Measurements from ENCODE around the gene PRLR.
A peak's percentile ranks its signal among the peaks of the same experiment; 100 is the strongest.

The PRLR gene

GRCh38 chr5:35203403-35203802 is 26.9 kb downstream of the PRLR start:
- DNase-seq, result no peak
- ChIA-PET CTCF (interaction anchor here (1.7 kb wide), 1 partner anchor 10 kb away, joined by 4 read pairs; no protein-coding TSS in a partner anchor), POLR2A (no interaction called here)
- no peak overlapping the region for H3K27ac ChIP-seq (ENCODE audit: insufficient read depth in 1 of 2, low read depth in 1 of 2, low read length in 2 of 2, poor library complexity in 1 of 2, severe bottlenecking in 2 of 2)
- H3K27me3 ChIP-seq (replicated peaks in 2 of 5; ENCODE audit: control insufficient read depth in 4 of 5, insufficient read depth in 5 of 5, low read length in 4 of 5), result peaks cover 0 to 3% (median 2%) of the 10 kb centered on the region in 5 experiments
- H3K36me3 ChIP-seq (ENCODE audit: control insufficient read depth in 4 of 4, insufficient read depth in 4 of 4, low read length in 3 of 4), result no peaks in the 10 kb centered on the region
- no CpG with 5 or more reads among the region's 1 CpG for WGBS (ENCODE audit: insufficient coverage)
- H3K4me1 ChIP-seq (ENCODE audit: control extremely low read depth in 1 of 4, control insufficient read depth in 4 of 4, insufficient read depth in 4 of 4, low read length in 3 of 4), result no peaks in the 10 kb centered on the region
- H3K9me3 ChIP-seq (ENCODE audit: control extremely low read depth in 1 of 5, control insufficient read depth in 4 of 5, insufficient read depth in 2 of 5, low read depth in 1 of 5, low read length in 4 of 5), result no peaks in the 10 kb centered on the region
- H3K4me3 ChIP-seq (ENCODE audit: control insufficient read depth in 1 of 7, extremely low read depth in 1 of 7, insufficient read depth in 4 of 7, low read depth in 2 of 7, low read length in 6 of 7), result no peak overlapping the region

GRCh38 chr5:35202319-35203111 is 27.8 kb downstream of the PRLR start:
- H3K27ac ChIP-seq (ENCODE audit: insufficient read depth in 1 of 2, low read depth in 1 of 2, low read length in 2 of 2, poor library complexity in 1 of 2, severe bottlenecking in 2 of 2), result no peak overlapping the region
- peaks cover 0 to 6% (median 2%) of the 10 kb centered on the region in 5 experiments for H3K27me3 ChIP-seq (replicated peaks in 2 of 5; ENCODE audit: control insufficient read depth in 4 of 5, insufficient read depth in 5 of 5, low read length in 4 of 5)
- H3K4me3 ChIP-seq (ENCODE audit: control insufficient read depth in 1 of 7, extremely low read depth in 1 of 7, insufficient read depth in 4 of 7, low read depth in 2 of 7, low read length in 6 of 7), result no peak overlapping the region
- no peaks in the 10 kb centered on the region for H3K9me3 ChIP-seq (ENCODE audit: control extremely low read depth in 1 of 5, control insufficient read depth in 4 of 5, insufficient read depth in 2 of 5, low read depth in 1 of 5, low read length in 4 of 5)
- no peaks in the 10 kb centered on the region for H3K36me3 ChIP-seq (ENCODE audit: control insufficient read depth in 4 of 4, insufficient read depth in 4 of 4, low read length in 3 of 4)
- ChIA-PET POLR2A (no interaction called here), CTCF (interaction anchor here (1.7 kb wide), 1 partner anchor 9 kb away, joined by 4 read pairs; no protein-coding TSS in a partner anchor)
- H3K4me1 ChIP-seq (ENCODE audit: control extremely low read depth in 1 of 4, control insufficient read depth in 4 of 4, insufficient read depth in 4 of 4, low read length in 3 of 4), result no peaks in the 10 kb centered on the region
- WGBS (ENCODE audit: insufficient coverage), result 54% methylated on average over 5 of the region's 5 CpGs
- DNase-seq, result peak; percentile 6 to 37 (median 29)

- DNase-seq, result no peak
Observed at GRCh38 chr5:35201291-35201690, 29.0 kb downstream of the PRLR start.

GRCh38 chr5:35199886-35200285 is 30.4 kb downstream of the PRLR start:
- Histone ChIP-seq H3K4me1 (ENCODE audit: control extremely low read depth in 1 of 4, control insufficient read depth in 4 of 4, insufficient read depth in 4 of 4, low read length in 3 of 4) (no peaks in the 10 kb centered on the region), H3K36me3 (ENCODE audit: control insufficient read depth in 4 of 4, insufficient read depth in 4 of 4, low read length in 3 of 4) (no peaks in the 10 kb centered on the region), H3K4me3 (ENCODE audit: control insufficient read depth in 1 of 7, extremely low read depth in 1 of 7, insufficient read depth in 4 of 7, low read depth in 2 of 7, low read length in 6 of 7) (no peak overlapping the region), H3K27ac (ENCODE audit: insufficient read depth in 1 of 2, low read depth in 1 of 2, low read length in 2 of 2, poor library complexity in 1 of 2, severe bottlenecking in 2 of 2) (no peak overlapping the region), H3K27me3 (replicated peaks in 2 of 5; ENCODE audit: control insufficient read depth in 4 of 5, insufficient read depth in 5 of 5, low read length in 4 of 5) (peaks cover 0 to 7% (median 2%) of the 10 kb centered on the region in 5 experiments), H3K9me3 (ENCODE audit: control extremely low read depth in 1 of 5, control insufficient read depth in 4 of 5, insufficient read depth in 2 of 5, low read depth in 1 of 5, low read length in 4 of 5) (no peaks in the 10 kb centered on the region)
- POLR2A ChIA-PET, result interaction anchor here (0.6 kb wide), 1 partner anchor 63 kb away, joined by 5 read pairs; no protein-coding TSS in a partner anchor
- CTCF ChIA-PET, result no interaction called here
- no peak for DNase-seq
- WGBS (ENCODE audit: insufficient coverage), result no CpG with 5 or more reads among the region's 3 CpGs

More at GRCh38 chr5:35201291-35201690, 29.0 kb downstream of the PRLR start:
- Histone ChIP-seq H3K4me3 (ENCODE audit: control insufficient read depth in 1 of 7, extremely low read depth in 1 of 7, insufficient read depth in 4 of 7, low read depth in 2 of 7, low read length in 6 of 7) (no peak overlapping the region), H3K4me1 (ENCODE audit: control extremely low read depth in 1 of 4, control insufficient read depth in 4 of 4, insufficient read depth in 4 of 4, low read length in 3 of 4) (no peaks in the 10 kb centered on the region), H3K9me3 (ENCODE audit: control extremely low read depth in 1 of 5, control insufficient read depth in 4 of 5, insufficient read depth in 2 of 5, low read depth in 1 of 5, low read length in 4 of 5) (no peaks in the 10 kb centered on the region), H3K27me3 (replicated peaks in 2 of 5; ENCODE audit: control insufficient read depth in 4 of 5, insufficient read depth in 5 of 5, low read length in 4 of 5) (peaks cover 0 to 7% (median 2%) of the 10 kb centered on the region in 5 experiments), H3K27ac (ENCODE audit: insufficient read depth in 1 of 2, low read depth in 1 of 2, low read length in 2 of 2, poor library complexity in 1 of 2, severe bottlenecking in 2 of 2) (no peak overlapping the region), H3K36me3 (ENCODE audit: control insufficient read depth in 4 of 4, insufficient read depth in 4 of 4, low read length in 3 of 4) (no peaks in the 10 kb centered on the region)
- ChIA-PET POLR2A (no interaction called here), CTCF (no interaction called here)
- WGBS (ENCODE audit: insufficient coverage), result no CpG with 5 or more reads among the region's 2 CpGs

GRCh38 chr5:35198686-35199085 is 31.6 kb downstream of the PRLR start:
- DNase-seq, result no peak
- no peaks in the 10 kb centered on the region for H3K36me3 ChIP-seq (ENCODE audit: control insufficient read depth in 4 of 4, insufficient read depth in 4 of 4, low read length in 3 of 4)
- ChIA-PET POLR2A (no interaction called here), CTCF (no interaction called here)
- H3K9me3 ChIP-seq (ENCODE audit: control extremely low read depth in 1 of 5, control insufficient read depth in 4 of 5, insufficient read depth in 2 of 5, low read depth in 1 of 5, low read length in 4 of 5), result no peaks in the 10 kb centered on the region
- H3K4me3 ChIP-seq (ENCODE audit: control insufficient read depth in 1 of 7, extremely low read depth in 1 of 7, insufficient read depth in 4 of 7, low read depth in 2 of 7, low read length in 6 of 7), result no peak overlapping the region
- WGBS (ENCODE audit: insufficient coverage), result 66% methylated on average over 4 of the region's 4 CpGs
- H3K27me3 ChIP-seq (replicated peaks in 2 of 5; ENCODE audit: control insufficient read depth in 4 of 5, insufficient read depth in 5 of 5, low read length in 4 of 5), result peaks cover 0 to 7% (median 2%) of the 10 kb centered on the region in 5 experiments
- H3K4me1 ChIP-seq (ENCODE audit: control extremely low read depth in 1 of 4, control insufficient read depth in 4 of 4, insufficient read depth in 4 of 4, low read length in 3 of 4), result no peaks in the 10 kb centered on the region
- no peak overlapping the region for H3K27ac ChIP-seq (ENCODE audit: insufficient read depth in 1 of 2, low read depth in 1 of 2, low read length in 2 of 2, poor library complexity in 1 of 2, severe bottlenecking in 2 of 2)

GRCh38 chr5:35198075-35198474 is 32.2 kb downstream of the PRLR start:
- DNase-seq, result no peak
- WGBS (ENCODE audit: insufficient coverage), result 81% methylated on average over 5 of the region's 5 CpGs
- Histone ChIP-seq H3K27ac (ENCODE audit: insufficient read depth in 1 of 2, low read depth in 1 of 2, low read length in 2 of 2, poor library complexity in 1 of 2, severe bottlenecking in 2 of 2) (no peak overlapping the region), H3K4me1 (ENCODE audit: control extremely low read depth in 1 of 4, control insufficient read depth in 4 of 4, insufficient read depth in 4 of 4, low read length in 3 of 4) (no peaks in the 10 kb centered on the region), H3K4me3 (ENCODE audit: control insufficient read depth in 1 of 7, extremely low read depth in 1 of 7, insufficient read depth in 4 of 7, low read depth in 2 of 7, low read length in 6 of 7) (no peak overlapping the region), H3K36me3 (ENCODE audit: control insufficient read depth in 4 of 4, insufficient read depth in 4 of 4, low read length in 3 of 4) (no peaks in the 10 kb centered on the region), H3K27me3 (replicated peaks in 2 of 5; ENCODE audit: control insufficient read depth in 4 of 5, insufficient read depth in 5 of 5, low read length in 4 of 5) (peaks cover 0 to 7% (median 2%) of the 10 kb centered on the region in 5 experiments), H3K9me3 (ENCODE audit: control extremely low read depth in 1 of 5, control insufficient read depth in 4 of 5, insufficient read depth in 2 of 5, low read depth in 1 of 5, low read length in 4 of 5) (no peaks in the 10 kb centered on the region)
- CTCF ChIA-PET, result no interaction called here
- POLR2A ChIA-PET, result no interaction called here

- H3K4me3 ChIP-seq (ENCODE audit: control insufficient read depth in 1 of 7, extremely low read depth in 1 of 7, insufficient read depth in 4 of 7, low read depth in 2 of 7, low read length in 6 of 7), result no peak overlapping the region
- ChIA-PET CTCF (no interaction called here), POLR2A (no interaction called here)
- H3K4me1 ChIP-seq (ENCODE audit: control extremely low read depth in 1 of 4, control insufficient read depth in 4 of 4, insufficient read depth in 4 of 4, low read length in 3 of 4), result no peaks in the 10 kb centered on the region
- H3K9me3 ChIP-seq (ENCODE audit: control extremely low read depth in 1 of 5, control insufficient read depth in 4 of 5, insufficient read depth in 2 of 5, low read depth in 1 of 5, low read length in 4 of 5), result no peaks in the 10 kb centered on the region
- WGBS (ENCODE audit: insufficient coverage), result 100% methylated on average over 3 of the region's 3 CpGs
- no peak for DNase-seq
- H3K27ac ChIP-seq (ENCODE audit: insufficient read depth in 1 of 2, low read depth in 1 of 2, low read length in 2 of 2, poor library complexity in 1 of 2, severe bottlenecking in 2 of 2), result no peak overlapping the region
- H3K36me3 ChIP-seq (ENCODE audit: control insufficient read depth in 4 of 4, insufficient read depth in 4 of 4, low read length in 3 of 4), result no peaks in the 10 kb centered on the region
- H3K27me3 ChIP-seq (replicated peaks in 2 of 5; ENCODE audit: control insufficient read depth in 4 of 5, insufficient read depth in 5 of 5, low read length in 4 of 5), result peaks cover 0 to 7% (median 2%) of the 10 kb centered on the region in 5 experiments
Observed at GRCh38 chr5:35197351-35197750, 32.9 kb downstream of the PRLR start.

Measured in common myeloid progenitor, CD34-positive (primary cell).